GM10266 (cell line): Measurements from ENCODE around the gene RORC.
"Not testable (repeated sequence)": the region's sequence is repeated elsewhere in the genome, so short reads cannot be mapped to it uniquely, and the experiment has no call there.

Experiments used
- DNase-seq: peaks from one replicate; pipeline ENCODE4 v3.0.0; 2012; ENCODE audit errors: extremely low spot score
- CTCF ChIP-seq: IDR thresholded peaks from 2 replicates; pipeline ENCODE4 v1.5.1; 2012; ENCODE audit warnings: mild to moderate bottlenecking, low read depth; ENCODE audit not compliant: control insufficient read depth, insufficient read depth; ENCODE audit errors: missing control alignments

RORC gene

GRCh38 chr1:151831605-151832004, at the start of gene RORC:
TSS of gene RORC (minus strand) at chr1:151831802. CDS start at chr1:151831764, 38 bp downstream.
- no peak for DNase-seq
- TF ChIP-seq CTCF = no peak

- TF ChIP-seq CTCF = no peak
Measured at GRCh38 chr1:151875419-151876097, 44.0 kb upstream of the RORC start.

GRCh38 chr1:151872776-151873175, 41.2 kb upstream of the RORC start:
- not testable (repeated sequence) for DNase-seq

More at GRCh38 chr1:151875419-151876097, 44.0 kb upstream of the RORC start:
- no peak for DNase-seq

- no peak for DNase-seq
- TF ChIP-seq CTCF = no peak
Measured at GRCh38 chr1:151871284-151872030, 39.9 kb upstream of the RORC start.

GRCh38 chr1:151868486-151868885, 36.9 kb upstream of the RORC start:
- TF ChIP-seq CTCF = no peak
- DNase-seq = no peak

- no peak for TF ChIP-seq CTCF
- no peak for DNase-seq
Measured at GRCh38 chr1:151867765-151868411, 36.3 kb upstream of the RORC start.

GRCh38 chr1:151867321-151867720, 35.7 kb upstream of the RORC start:
- no peak for DNase-seq
- TF ChIP-seq CTCF = no peak
